ENCODE data around the gene HADH. TPM values are rescaled to one million over a fixed set of nuclear protein-coding genes. Genes with fewer than 3 reads are reported as not detected.

The HADH gene
- polyA plus RNA-seq, 1 of the 3 experiments (the other 2 are of a cell fraction) = 19.4 TPM

GRCh38 chr4:108055787-108056186 lies 66.1 kb downstream of the HADH start:
- H3K27ac ChIP-seq (ENCODE audit: low read depth in 2 of 2, low read length in 1 of 2) = no peak overlapping the region
- no peaks in the 10 kb centered on the region for H3K79me2 ChIP-seq (ENCODE audit: insufficient read depth)
- no peak overlapping the region for H3K9ac ChIP-seq
- CTCF ChIA-PET = interaction anchor here (1.0 to 2.1 kb wide), 3 partner anchors 37 to 594 kb away, joined by 3 to 17 read pairs (median 12); partner anchors contain the start of gene OSTC
- peaks cover 81% of the 10 kb centered on the region for H3K27me3 ChIP-seq (ENCODE audit: insufficient read depth)
- no peaks in the 10 kb centered on the region for H4K20me1 ChIP-seq (ENCODE audit: insufficient read depth)
- no peak overlapping the region for H3K4me2 ChIP-seq
- H3K4me1 ChIP-seq (ENCODE audit: control insufficient read depth in 1 of 2, insufficient read depth in 2 of 2, low read depth in 1 of 2, low read length in 1 of 2) = no peaks in the 10 kb centered on the region; a peak in 1 of 4 replicates
- 8% methylated on average over 3 of the region's 3 CpGs for WGBS (ENCODE audit: low lambda C conversion rate)
- DNase-seq = no peak
- no peaks in the 10 kb centered on the region for H3K9me3 ChIP-seq
- no peaks in the 10 kb centered on the region for H3K9me2 ChIP-seq
- no peak for TF ChIP-seq TEAD4 (IDR thresholded peaks at IDR 0.05; ENCODE audit: borderline replicate concordance, insufficient read depth)
- 0 out of 2 replicates have a peak, but pooled peaks have one; percentile 26 for TF ChIP-seq REST (IDR thresholded peaks at IDR 0.05; ENCODE audit: low read depth, low read length)
- TF ChIP-seq SIN3A (IDR thresholded peaks at IDR 0.05; ENCODE audit: borderline replicate concordance, low read depth, low read length) = no peak
- no peak for TF ChIP-seq JUND (IDR thresholded peaks at IDR 0.05)
- TF ChIP-seq IRF3 (IDR thresholded peaks at IDR 0.05; ENCODE audit: low read depth, low read length) = no peak
- H3F3A ChIP-seq (replicated peaks; ENCODE audit: insufficient read depth) = no peaks in the 10 kb centered on the region
- POLR2A ChIA-PET = no interaction called here
- no peak overlapping the region for H3K4me3 ChIP-seq (ENCODE audit: low read depth in 2 of 2, low read length in 1 of 2)
- H2AFZ ChIP-seq (ENCODE audit: low read depth) = no peak overlapping the region
- H3K36me3 ChIP-seq (replicated peaks in 1 of 2; ENCODE audit: control insufficient read depth in 1 of 2, insufficient read depth in 2 of 2, low read length in 1 of 2) = no peaks in the 10 kb centered on the region

GRCh38 chr4:108056418-108056817 lies 66.7 kb downstream of the HADH start:
- no peaks in the 10 kb centered on the region; a peak in 1 of 4 replicates for H3K4me1 ChIP-seq (ENCODE audit: control insufficient read depth in 1 of 2, insufficient read depth in 2 of 2, low read depth in 1 of 2, low read length in 1 of 2)
- H3K27me3 ChIP-seq (ENCODE audit: insufficient read depth) = peaks cover 85% of the 10 kb centered on the region
- H3F3A ChIP-seq (replicated peaks; ENCODE audit: insufficient read depth) = no peaks in the 10 kb centered on the region
- no peak overlapping the region for H3K4me2 ChIP-seq
- no peaks in the 10 kb centered on the region for H4K20me1 ChIP-seq (ENCODE audit: insufficient read depth)
- H2AFZ ChIP-seq (ENCODE audit: low read depth) = no peak overlapping the region
- H3K4me3 ChIP-seq (ENCODE audit: low read depth in 2 of 2, low read length in 1 of 2) = no peak overlapping the region
- no peaks in the 10 kb centered on the region for H3K9me2 ChIP-seq
- no peaks in the 10 kb centered on the region for H3K36me3 ChIP-seq (replicated peaks in 1 of 2; ENCODE audit: control insufficient read depth in 1 of 2, insufficient read depth in 2 of 2, low read length in 1 of 2)
- CTCF ChIA-PET = interaction anchor here (1.0 to 2.1 kb wide), 3 partner anchors 516 to 594 kb away, joined by 3 to 17 read pairs (median 6); partner anchors contain the start of gene OSTC
- POLR2A ChIA-PET = no interaction called here
- H3K9ac ChIP-seq = no peak overlapping the region
- DNase-seq = no peak
- H3K79me2 ChIP-seq (ENCODE audit: insufficient read depth) = no peaks in the 10 kb centered on the region
- no peaks in the 10 kb centered on the region for H3K9me3 ChIP-seq
- WGBS (ENCODE audit: low lambda C conversion rate) = 6% methylated on average over 6 of the region's 6 CpGs
- H3K27ac ChIP-seq (ENCODE audit: low read depth in 2 of 2, low read length in 1 of 2) = no peak overlapping the region
- TF ChIP-seq MAX (IDR thresholded peaks at IDR 0.05; ENCODE audit: low read depth) (no peak), REST (IDR thresholded peaks at IDR 0.05; ENCODE audit: low read depth, low read length) (no peak), FOXM1 (IDR thresholded peaks at IDR 0.05; ENCODE audit: low read depth) (no peak), ZBTB33 (IDR thresholded peaks at IDR 0.05; ENCODE audit: borderline replicate concordance, low read depth) (no peak), RAD21 (IDR thresholded peaks at IDR 0.05; ENCODE audit: low read length) (no peak), CTCF (IDR thresholded peaks at IDR 0.05) (no peak), SMC3 (IDR thresholded peaks at IDR 0.05; ENCODE audit: low read depth, low read length) (no peak), SIN3A (IDR thresholded peaks at IDR 0.05; ENCODE audit: borderline replicate concordance, low read depth, low read length) (no peak), EP300 (IDR thresholded peaks at IDR 0.05; ENCODE audit: borderline replicate concordance in 1 of 2, low read depth in 1 of 2, low read length in 1 of 2) (no peak)

Data from SK-N-SH (cell line).